Measurements from ENCODE around the gene OMA1. TPM values are rescaled to one million over a fixed set of nuclear protein-coding genes. Genes with fewer than 3 reads are reported as not detected.
"Not testable (repeated sequence)": the region's sequence is repeated elsewhere in the genome, so short reads cannot be mapped to it uniquely, and the experiment has no call there.

The OMA1 gene
- total RNA-seq, 1 experiment from 2014 or later = 5.8 TPM

- peak; percentile 19 for DNase-seq (ENCODE audit: low spot score)
Measured at GRCh38 chr1:58573705-58574591, 27.4 kb upstream of the OMA1 start.

DNA sequence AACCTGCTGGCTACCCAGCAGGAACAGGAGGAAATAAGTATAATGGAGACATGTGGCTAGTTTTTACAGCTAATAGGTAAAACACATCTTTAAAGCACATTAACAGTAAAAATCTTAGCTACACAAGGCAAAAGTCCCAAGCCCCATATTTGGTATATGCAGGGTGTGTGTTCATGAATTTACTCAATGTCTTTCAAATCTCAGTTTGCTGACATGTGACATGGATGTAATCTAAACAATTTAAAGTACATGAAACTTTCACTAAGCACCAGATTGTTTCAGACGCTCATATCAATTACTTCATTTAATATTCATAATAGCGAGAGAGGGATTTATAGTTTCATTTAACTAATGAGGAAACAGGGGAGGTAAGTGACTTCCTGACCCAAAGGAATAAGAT, 26.6 kb upstream of the OMA1 start:
- no peak for DNase-seq (ENCODE audit: low spot score)

DNA sequence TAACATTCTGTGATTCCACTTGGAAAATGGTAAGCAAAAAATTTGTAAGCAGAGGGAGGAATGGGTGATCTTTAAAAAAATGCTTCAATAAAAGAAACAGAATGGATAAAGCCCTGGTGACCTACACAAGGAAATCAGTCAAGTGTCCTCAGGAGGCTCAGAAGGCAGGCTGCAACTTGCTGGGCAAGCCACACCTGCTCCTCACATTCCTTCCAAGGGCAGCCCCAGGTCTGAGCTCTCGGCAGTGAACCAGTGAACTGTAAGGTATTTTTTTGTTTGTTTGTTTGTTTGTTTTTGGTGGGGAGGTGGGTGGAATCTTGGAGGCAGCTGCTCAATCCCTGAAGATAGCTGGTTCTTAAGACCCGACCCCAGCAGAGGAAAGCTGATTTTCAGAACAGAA, 26.2 kb upstream of the OMA1 start:
- DNase-seq (ENCODE audit: low spot score) = peak; percentile 61

DNA sequence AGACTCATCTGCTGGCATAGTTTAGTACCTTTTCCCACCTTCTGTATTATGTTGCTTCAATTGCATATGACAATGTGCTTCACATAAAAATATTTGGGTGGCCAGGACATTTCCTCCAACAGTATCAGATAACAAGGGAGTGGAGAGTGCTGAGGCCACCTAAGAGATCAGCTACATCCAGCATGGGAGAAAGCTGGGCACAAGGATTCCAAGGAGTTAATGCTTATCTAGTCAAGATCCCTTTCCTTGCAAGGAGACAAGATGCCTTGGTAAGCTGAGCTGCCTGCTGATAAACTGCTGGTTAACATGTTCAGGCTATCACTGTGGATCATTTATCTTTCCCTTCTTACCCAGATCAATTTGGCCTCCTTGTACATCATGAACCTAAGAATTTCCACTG, 25.1 kb upstream of the OMA1 start:
- no peak for DNase-seq (ENCODE audit: low spot score)

- no peak for DNase-seq (ENCODE audit: low spot score)
Measured at GRCh38 chr1:58570817-58571216, 24.3 kb upstream of the OMA1 start.

DNA sequence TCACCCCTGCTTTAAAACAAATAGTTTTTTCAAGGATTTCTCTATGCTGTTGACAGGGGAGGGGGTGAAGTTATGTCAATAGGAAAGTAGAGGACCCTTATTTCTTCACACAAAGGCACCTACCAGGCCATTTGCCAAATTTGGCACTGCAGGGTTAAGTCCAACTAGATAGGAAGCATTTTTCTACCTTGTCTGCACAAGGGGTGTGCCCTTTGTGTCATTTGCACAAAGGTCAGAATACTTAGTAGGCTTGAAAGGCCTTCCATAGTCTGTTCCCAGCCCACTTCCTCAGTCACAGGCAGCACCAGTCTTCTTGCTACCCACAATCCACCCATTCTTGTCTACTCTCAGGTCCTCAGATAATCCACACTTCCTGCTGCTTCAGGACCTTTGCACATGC, 23.6 kb upstream of the OMA1 start:
- no peak for DNase-seq (ENCODE audit: low spot score)

- no peak for DNase-seq (ENCODE audit: low spot score)
Measured at GRCh38 chr1:58568911-58569310, 22.4 kb upstream of the OMA1 start.

GRCh38 chr1:58568271-58568860, 21.8 kb upstream of the OMA1 start:
- DNase-seq (ENCODE audit: low spot score) = no peak

DNA sequence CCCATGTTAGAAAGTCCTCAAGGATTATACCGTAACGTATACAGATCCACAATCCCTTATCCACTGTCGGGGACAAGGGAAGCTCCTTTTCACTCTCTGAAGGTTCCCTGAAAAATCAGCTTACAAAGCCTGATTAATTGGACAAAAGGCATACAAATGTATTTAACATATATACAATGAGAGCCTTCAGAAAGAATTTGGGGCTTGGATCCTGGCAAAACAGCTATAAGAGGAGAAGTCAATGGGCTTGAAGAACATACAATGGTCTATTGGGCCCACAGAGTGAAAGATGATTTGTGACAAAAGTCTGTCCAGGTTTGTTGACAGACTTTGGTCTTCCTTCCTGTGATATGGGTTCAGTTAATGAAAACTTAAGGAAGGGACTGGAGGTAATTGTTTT, 19.8 kb upstream of the OMA1 start:
- DNase-seq (ENCODE audit: low spot score) = no peak

DNA sequence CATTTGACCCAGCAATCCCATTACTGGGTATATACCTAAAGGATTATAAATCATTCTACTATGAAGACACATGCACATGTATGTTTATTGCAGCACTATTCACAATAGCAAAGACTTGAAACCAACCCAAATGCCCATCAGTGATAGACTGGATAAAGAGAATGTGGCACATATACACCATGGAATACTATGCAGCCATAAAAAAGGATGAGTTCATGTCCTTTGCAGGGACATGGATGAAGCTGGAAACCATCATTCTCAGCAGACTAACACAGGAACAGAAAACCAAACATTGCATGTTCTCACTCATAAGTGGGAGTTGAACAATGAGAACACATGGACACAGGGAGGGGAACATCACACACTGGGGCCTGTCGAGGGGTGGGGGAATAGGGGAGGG, 17.2 kb upstream of the OMA1 start:
- DNase-seq (ENCODE audit: low spot score) = not testable (repeated sequence)

DNA sequence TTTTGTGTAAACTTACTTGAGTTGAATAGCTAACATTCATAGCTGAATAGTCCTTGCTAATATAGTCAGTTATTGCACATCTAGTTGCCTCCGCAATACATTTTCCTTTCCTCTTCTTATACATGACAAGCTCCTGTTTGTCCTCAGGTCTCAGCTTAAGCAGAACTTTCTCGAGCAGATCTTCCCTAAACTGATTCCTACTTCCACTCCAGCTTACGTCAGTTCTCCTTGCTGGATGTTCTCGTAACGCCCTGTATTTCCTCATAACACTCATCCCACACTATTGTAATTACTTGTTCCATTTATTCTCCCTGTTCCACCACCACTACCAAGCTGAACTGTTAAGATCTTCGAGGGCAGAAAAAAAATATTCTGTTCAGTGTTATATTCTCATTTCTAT, 15.1 kb upstream of the OMA1 start:
- DNase-seq (ENCODE audit: low spot score) = no peak

- DNase-seq (ENCODE audit: low spot score) = no peak
Measured at GRCh38 chr1:58555393-58555792, 8.9 kb upstream of the OMA1 start.

DNA sequence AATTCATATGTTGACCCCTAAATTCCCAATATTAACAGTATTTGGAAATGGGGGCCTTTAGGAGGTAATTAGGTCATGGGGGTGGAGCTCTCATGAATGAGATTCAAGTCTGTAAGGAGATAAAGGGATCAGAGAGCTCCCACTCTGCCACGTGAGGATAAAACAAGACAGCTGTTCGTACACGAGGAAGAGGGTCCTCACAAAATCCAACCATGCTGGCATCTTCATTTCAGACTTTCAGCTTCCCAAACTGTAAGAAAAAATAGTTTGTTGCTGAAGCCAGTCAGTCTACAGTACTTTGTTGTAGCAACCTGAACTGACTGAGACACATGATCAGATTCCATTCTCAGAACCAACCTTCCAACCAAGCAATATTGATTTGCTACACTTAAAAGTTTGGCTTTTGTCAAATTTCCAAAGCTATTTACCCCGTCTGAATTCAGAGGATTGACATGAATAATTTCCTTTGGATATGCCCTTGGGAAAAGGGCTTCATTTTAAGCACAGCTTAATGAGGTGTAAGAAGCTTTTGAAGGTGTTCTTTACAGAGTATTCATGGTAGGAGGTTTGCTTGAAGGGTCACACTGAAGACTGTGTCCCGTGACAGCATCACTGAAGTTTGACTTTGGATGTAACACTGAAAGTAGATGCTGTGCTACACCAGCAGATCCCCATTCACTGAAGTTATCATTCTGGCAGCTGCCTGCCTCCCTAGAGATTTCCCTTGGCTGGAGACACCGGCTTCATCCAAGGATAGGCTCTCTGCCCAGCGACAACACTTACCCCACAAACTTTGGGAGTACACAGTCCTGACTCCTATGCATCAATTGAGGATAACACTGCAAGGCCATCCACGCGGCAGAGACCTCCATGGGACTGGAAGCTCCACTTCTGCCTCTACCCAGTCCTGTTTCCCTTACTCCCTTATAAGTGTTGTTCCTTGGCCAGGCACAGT, 4.9 kb upstream of the OMA1 start:
- no peak for DNase-seq (ENCODE audit: low spot score)

DNA sequence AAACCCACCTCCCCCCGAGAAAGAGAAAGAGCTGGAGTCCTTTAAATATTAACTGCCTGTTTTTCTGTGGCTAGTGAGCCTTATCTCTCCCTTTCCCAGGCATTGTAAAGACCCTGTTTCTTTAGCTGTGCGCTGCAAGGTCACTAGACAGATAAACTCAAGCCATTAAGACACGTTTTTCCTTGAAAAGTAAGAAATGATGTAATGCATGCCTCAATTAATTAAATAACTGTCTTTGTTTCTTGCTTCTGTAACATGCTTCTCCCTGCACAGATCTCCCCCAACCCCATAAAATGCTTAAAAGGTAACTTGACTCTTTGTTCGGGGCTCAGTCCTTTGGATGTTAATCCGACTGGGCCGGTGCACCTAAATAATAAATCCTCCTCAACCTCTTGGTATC, 2.8 kb upstream of the OMA1 start:
- DNase-seq (ENCODE audit: low spot score) = not testable (repeated sequence)

DNA sequence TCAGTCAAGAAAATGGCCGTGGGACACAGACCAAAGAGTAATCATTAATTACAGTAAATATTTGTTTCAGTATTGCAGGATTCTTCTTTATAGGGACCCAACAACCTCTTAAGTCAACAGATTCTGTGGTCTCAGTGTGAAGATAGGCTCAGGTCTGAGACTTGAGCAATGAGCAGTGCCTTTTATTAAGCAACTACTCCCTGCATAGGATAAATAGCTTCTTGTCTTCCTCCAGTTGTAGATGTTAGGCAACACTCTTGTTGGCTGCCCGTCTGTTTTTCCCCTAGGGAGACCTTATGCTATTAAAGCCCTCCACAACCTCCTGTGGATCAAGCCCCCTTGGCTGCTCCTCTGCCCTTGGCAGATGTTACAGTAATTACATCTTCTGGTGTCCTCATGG, 1.8 kb upstream of the OMA1 start:
- DNase-seq (ENCODE audit: low spot score) = no peak

DNA sequence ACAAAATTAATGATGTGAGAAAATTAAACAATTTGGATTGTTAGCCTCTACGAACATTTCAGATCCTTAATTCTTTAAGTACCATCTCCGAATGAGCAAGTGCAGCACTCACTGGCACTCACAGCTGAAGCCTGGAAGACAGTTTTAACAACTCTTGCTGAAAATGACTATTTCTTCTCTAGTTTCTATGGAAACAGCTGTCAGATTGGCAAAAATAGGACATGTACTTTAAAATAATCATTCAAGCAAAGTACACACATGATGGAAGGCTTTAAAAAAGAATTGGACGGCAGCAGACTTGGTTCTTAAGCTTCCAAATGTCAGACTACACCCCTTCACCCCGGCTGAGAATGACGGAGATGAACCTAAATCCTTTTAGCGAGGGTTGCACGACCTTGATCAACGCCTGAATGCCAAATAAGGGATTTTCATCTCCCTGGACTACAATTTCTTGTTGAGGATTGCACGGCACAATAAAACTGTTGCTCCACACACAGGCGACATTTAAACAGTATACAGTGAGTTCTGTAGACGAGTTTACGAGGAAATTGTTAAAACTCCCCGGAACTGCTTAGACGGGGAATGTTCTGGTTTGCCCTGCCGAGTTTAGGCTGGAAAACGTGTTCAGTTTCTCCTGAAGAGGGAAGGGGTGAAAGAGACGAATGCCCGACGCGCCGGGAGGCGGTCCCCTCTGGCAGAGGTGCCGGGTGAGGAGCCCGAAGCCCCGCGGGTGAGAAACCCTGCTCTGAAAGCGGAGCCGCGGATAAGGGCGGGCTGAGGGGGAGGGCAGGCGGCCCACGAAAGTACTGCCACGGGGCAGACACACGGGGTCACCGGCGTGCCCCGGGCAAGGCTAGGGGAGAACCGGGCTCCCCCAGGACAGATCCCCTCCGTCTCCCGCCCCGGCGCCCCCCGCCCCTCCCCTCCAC, 671 bp downstream of the OMA1 start:
- DNase-seq (ENCODE audit: low spot score) = peak; percentile 65

GRCh38 chr1:58543260-58543659, 3.3 kb downstream of the OMA1 start:
- DNase-seq (ENCODE audit: low spot score) = no peak

DNA sequence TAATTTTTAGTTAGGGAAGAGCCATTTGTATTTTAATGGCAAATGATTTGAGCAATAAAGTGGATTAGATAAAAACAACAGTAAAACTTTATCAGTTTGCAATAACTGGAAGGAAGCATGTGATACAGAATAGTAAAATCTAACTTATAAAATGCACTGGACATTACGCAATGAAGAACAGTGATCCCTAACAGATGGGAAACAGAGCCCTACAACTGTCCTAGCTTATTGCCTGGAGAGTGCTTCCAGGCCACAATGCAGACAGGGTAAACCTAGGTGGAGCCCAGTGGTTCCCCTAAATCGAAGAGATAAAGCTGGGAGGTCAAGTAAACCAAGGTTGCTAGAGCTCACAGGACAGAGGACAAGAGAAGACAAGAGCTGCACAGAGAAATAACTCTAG, 7.0 kb downstream of the OMA1 start:
- no peak for DNase-seq (ENCODE audit: low spot score)

GRCh38 chr1:58538821-58539220, 7.7 kb downstream of the OMA1 start:
- no peak for DNase-seq (ENCODE audit: low spot score)

GRCh38 chr1:58531842-58532241, 14.7 kb downstream of the OMA1 start:
- not testable (repeated sequence) for DNase-seq (ENCODE audit: low spot score)

DNA sequence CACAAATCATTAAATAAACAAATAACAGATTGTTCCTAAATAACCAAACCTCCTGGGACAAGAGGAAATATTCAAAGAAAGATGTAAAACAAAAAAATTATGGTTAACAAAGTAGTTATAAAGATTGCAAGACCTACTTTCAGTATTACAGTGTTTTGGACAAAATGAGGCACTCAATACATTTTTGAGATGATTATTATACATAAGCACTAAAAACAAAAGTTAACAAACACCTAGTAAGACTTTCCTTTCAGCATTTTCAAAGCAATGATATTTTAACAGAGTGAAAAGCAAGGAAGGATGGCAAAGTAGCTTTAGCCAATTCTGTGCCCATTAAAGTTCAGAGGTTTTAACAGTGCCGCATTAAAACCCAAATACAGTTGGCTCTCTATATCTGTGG, 17.2 kb downstream of the OMA1 start:
- DNase-seq (ENCODE audit: low spot score) = no peak
